Progenitor cell of endocrine pancreas (in vitro differentiated cells): ENCODE data around the gene STX11. TPM values are rescaled to one million over a fixed set of nuclear protein-coding genes. Genes with fewer than 3 reads are reported as not detected.

Experiments
- DNase-seq: peaks from one replicate; pipeline ENCODE4 v3.0.0; 2021; ENCODE audit warnings: low spot score; ENCODE audit not compliant: unreplicated experiment
- H3K27ac Mint-ChIP-seq: 2 replicates; pipeline ENCODE4 v1.8.0; 2021; ENCODE audit warnings: mild to moderate bottlenecking, moderate library complexity, mixed read lengths
- H3K27me3 Mint-ChIP-seq: 2 replicates; pipeline ENCODE4 v1.8.0; 2021; ENCODE audit warnings: mixed read lengths
- H3K36me3 Mint-ChIP-seq: 2 replicates; pipeline ENCODE4 v1.8.0; 2022; ENCODE audit warnings: mixed read lengths; ENCODE audit not compliant: insufficient read depth
- H3K4me1 Mint-ChIP-seq: 2 replicates; pipeline ENCODE4 v1.8.0; 2021; ENCODE audit warnings: low read depth, mixed read lengths
- H3K4me3 Mint-ChIP-seq: 2 replicates; pipeline ENCODE4 v1.8.0; 2021; ENCODE audit warnings: low read depth, mild to moderate bottlenecking, moderate library complexity, mixed read lengths
- H3K9me3 Mint-ChIP-seq: 2 replicates; pipeline ENCODE4 v1.8.0; 2021; ENCODE audit warnings: low read depth, mixed read lengths
- CTCF ChIP-seq: fragments of 200-600 bp; sonication (generic); IDR thresholded peaks from one replicate; pipeline ENCODE4 v1.5.0; 2021; ENCODE audit warnings: antibody characterized with exemption, mild to moderate bottlenecking; ENCODE audit not compliant: unreplicated experiment
- total RNA-seq: library from RNA; stranded (reverse); gene quantifications from 2 replicates; pipeline ENCODE4 v1.2.1, GENCODE V29; 2021

Gene STX11
- total RNA-seq, 1 donor from 2014 or later: not detected

- Mint-ChIP-seq H3K27ac (no peak overlapping the region), H3K9me3 (no peaks in the 10 kb centered on the region), H3K4me3 (no peak overlapping the region), H3K27me3 (no peaks in the 10 kb centered on the region), H3K36me3 (no peaks in the 10 kb centered on the region), H3K4me1 (no peaks in the 10 kb centered on the region)
- TF ChIP-seq CTCF: no peak
- DNase-seq: no peak
Observed at GRCh38 chr6:144110210-144110609, 40.1 kb upstream of the STX11 start.

GRCh38 chr6:144113366-144113765, 37.0 kb upstream of the STX11 start:
- H3K27ac Mint-ChIP-seq: no peak overlapping the region
- DNase-seq: no peak
- no peaks in the 10 kb centered on the region for H3K4me1 Mint-ChIP-seq
- no peaks in the 10 kb centered on the region for H3K36me3 Mint-ChIP-seq
- TF ChIP-seq CTCF: no peak
- no peak overlapping the region for H3K4me3 Mint-ChIP-seq
- H3K9me3 Mint-ChIP-seq: peaks cover 3% of the 10 kb centered on the region
- no peaks in the 10 kb centered on the region for H3K27me3 Mint-ChIP-seq

GRCh38 chr6:144115219-144115618, 35.1 kb upstream of the STX11 start:
- DNase-seq: no peak
- H3K9me3 Mint-ChIP-seq: peaks cover 3% of the 10 kb centered on the region
- no peaks in the 10 kb centered on the region for H3K36me3 Mint-ChIP-seq
- H3K4me3 Mint-ChIP-seq: no peak overlapping the region
- no peaks in the 10 kb centered on the region for H3K4me1 Mint-ChIP-seq
- TF ChIP-seq CTCF: no peak
- H3K27me3 Mint-ChIP-seq: no peaks in the 10 kb centered on the region
- H3K27ac Mint-ChIP-seq: no peak overlapping the region

GRCh38 chr6:144119376-144119775, 30.9 kb upstream of the STX11 start:
- Mint-ChIP-seq H3K9me3 (peaks cover 14% of the 10 kb centered on the region), H3K27ac (no peak overlapping the region), H3K4me3 (no peak overlapping the region), H3K27me3 (no peaks in the 10 kb centered on the region), H3K36me3 (no peaks in the 10 kb centered on the region), H3K4me1 (no peaks in the 10 kb centered on the region)
- DNase-seq: no peak
- TF ChIP-seq CTCF: no peak

- Mint-ChIP-seq H3K36me3 (no peaks in the 10 kb centered on the region), H3K27ac (no peak overlapping the region), H3K9me3 (peaks cover 11% of the 10 kb centered on the region), H3K27me3 (no peaks in the 10 kb centered on the region), H3K4me1 (no peaks in the 10 kb centered on the region), H3K4me3 (no peak overlapping the region)
- DNase-seq: no peak
- TF ChIP-seq CTCF: no peak
Observed at GRCh38 chr6:144122861-144123260, 27.5 kb upstream of the STX11 start.
